HG03342 (cell line): ENCODE results near the gene SLA2.
"Not testable (repeated sequence)": the region's sequence is repeated elsewhere in the genome, so short reads cannot be mapped to it uniquely, and the experiment has no call there.

Experiments
- ATAC-seq: cut with Tn5 transposase; IDR thresholded peaks from one replicate; pipeline ENCODE4 v1.9.1; 2021; ENCODE audit warnings: mild to moderate bottlenecking, moderate library complexity; ENCODE audit not compliant: unreplicated experiment

SLA2 gene

DNA sequence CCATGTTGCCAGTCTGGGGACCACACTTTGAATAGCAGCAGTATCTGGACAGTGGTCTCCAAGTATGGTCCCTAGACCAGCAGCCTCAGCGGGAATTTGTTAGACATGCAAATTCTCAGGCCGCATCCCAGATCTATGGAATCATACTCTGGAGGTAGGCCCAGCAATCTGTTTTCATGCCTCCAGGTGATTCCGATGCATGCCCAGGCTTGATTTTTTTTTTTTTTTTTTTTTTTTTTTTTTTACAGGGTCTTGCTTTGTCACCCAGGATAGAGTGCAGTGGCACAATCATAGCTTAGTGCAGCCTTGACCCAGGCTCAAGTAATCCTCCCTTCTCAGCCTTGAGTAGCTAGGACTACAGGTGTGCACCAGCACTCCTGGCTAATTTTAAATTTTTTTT, 682 bp upstream of the SLA2 start:
- ATAC-seq: no peak

DNA sequence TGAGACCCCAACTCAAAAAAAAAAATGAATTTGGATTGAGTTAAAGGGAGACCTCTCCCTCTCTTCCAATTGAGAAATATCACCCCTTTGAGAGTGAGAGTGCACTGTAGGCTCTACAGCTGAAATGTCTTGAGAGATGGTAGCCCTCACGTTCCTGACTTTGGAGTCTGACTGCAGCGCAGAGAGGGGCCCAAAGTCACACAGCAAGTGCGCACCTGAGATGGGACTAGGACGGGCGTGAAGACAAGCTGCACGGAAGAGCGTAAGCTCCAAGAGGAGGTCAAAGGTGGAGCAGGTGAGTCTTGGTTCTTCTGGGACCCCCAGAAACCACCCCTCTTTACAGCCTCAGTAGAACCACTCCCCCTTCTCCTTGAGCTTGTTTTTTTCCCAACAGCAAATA, 643 bp downstream of the SLA2 start:
- no peak for ATAC-seq

DNA sequence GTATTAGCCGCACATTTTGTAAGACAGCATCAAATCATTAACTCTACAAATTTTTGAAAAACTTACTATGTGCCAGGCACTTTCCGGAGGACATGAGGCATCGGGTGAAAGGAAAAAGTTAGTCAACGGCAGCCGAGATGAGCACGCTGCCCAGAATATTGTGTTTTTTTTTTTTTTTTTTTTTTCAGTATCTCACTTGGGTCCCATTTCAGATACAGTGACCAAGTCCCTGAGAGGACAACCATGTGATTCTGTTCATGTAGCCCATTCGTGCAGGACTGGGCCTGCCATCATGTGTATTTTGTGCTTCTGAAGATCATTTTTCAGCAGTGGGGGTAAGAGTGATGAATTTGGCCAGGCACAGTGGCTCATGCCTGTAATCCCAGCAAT, 1.3 kb downstream of the SLA2 start:
- no peak for ATAC-seq

DNA sequence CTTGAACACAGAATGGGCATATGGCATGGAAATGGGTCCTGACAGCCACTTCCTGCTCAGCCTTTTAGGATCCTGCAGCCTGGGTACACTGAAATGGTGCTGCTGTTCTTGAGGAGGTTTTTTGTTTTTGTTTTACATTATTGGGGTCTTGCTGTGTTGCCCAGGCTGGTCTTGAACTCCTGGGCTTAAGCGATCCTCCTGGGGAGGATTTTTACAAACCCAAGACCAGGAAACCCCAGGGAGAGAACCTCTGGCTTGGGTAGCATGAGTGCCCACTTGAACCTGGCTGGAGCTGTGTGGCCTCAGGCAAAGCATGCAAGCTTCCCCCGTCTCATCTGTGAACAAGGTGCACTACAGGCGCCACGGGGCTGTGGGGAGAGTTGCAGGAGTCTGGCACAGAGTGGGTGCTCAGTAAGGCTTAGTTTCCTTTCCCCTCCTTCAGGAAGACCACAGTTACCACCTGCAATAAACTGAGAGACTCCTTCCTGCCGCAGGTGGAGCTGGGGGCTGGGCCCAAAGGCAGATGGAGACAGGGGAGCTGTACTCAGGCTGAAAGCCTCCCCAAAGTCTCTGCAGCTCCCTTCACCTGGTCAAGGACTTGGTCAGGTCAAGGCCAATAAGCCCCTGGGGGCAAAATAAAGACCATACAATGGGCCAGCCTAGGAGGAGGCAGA, 1.8 kb downstream of the SLA2 start:
- ATAC-seq: no peak

DNA sequence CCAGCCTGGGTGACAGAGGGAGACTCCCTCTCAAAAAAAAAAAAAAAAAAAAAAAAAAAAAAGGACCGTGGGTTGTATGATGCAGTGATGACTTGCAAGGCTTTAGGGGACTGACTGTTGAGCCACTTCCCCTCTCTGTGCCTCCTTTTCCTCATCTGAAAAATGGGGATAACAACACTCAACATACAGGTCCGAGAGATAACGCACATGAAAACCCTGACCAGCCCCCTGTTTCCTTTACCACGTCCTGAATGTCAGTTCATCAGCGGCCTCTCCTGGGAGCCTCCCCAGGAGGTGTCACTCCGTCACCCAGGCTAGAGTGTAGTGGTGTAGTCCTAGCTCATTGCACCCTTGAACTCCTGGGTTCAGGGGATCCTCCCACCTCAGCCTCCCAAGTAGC, 3.9 kb downstream of the SLA2 start:
- ATAC-seq: no peak

DNA sequence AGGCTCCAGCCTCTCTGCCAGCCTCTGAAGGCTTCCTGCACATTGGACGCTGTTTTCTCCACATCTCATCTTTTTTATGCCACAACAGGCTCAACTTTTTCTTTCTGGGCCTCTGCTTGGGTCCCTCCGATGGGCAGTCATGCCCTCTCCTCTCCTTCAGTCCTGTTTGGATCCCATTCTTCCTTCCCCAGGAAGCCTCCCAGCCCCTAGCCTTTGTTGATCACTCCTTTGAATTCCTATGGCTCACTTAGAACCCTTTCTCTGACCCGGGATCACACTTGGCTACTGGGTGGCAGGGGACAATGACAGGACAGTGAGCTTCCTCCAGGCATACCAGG, 4.5 kb downstream of the SLA2 start:
- ATAC-seq: no peak

DNA sequence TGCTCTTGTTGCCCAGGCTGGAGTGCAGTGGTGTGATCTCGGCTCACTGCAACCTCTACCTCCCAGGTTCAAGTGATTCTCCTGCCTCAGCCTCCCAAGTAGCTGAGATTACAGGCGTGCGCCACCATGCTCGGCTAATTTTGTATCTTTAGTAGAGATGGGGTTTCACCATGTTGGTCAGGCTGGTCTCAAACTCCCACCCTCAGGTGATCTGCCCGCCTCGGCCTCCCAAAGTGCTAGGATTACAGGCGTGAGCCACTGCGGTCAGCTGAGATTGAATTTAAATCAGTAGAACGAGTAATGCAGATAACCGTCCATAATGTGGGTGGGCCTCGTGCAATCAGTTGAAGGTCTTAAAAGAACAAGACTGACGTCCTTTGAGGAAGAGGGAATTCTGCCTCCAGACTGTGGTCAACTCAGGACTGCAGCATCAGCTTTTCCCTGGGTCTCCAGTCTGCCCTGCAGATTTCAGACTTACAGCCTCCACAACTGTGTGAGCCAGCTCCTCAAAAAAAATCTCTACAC, 7.1 kb downstream of the SLA2 start:
- not testable (repeated sequence) for ATAC-seq

DNA sequence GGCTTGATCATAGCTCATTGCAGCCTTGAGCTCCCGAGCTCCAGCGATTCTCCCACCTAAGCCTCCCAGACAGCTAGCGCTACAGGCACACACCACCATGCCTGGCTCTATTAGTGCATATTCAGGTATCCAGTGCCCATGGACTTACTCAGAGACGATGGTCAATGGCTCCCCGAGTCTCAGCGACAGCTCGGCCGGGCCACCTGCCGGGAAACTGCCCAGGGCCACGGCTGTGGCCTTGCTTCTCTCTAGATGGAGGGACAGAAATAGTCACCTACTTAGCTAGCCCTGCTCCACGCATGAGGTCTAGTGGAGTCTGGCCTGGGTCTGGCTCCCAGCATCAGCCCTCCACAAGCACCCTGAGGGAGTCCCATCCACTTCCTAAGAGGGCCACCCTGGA, 11.7 kb downstream of the SLA2 start:
- no peak for ATAC-seq

DNA sequence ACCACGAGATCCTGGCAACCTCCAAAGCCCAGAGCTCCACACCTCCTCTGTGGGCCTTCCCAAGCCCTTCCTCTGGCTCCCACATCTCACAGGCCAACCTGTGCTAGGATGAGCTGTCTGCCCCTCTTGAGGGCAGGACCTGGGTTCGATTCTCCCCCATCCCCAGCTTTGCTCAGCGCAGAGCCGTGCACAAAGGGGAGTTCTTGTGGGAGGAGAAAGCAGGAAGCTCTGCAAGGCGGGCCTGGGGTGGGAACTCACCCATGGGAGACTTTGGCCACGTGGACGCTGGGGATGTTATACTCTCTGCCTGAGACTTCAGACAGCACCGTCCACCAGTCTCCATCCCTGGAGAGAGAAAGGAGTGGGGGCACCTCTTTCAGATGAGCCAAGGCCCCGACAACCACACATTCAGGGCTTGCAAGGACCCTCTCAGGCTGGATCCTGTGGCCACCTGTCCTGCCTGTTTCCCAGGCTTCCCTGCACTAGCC, 12.7 kb downstream of the SLA2 start:
- no peak for ATAC-seq

DNA sequence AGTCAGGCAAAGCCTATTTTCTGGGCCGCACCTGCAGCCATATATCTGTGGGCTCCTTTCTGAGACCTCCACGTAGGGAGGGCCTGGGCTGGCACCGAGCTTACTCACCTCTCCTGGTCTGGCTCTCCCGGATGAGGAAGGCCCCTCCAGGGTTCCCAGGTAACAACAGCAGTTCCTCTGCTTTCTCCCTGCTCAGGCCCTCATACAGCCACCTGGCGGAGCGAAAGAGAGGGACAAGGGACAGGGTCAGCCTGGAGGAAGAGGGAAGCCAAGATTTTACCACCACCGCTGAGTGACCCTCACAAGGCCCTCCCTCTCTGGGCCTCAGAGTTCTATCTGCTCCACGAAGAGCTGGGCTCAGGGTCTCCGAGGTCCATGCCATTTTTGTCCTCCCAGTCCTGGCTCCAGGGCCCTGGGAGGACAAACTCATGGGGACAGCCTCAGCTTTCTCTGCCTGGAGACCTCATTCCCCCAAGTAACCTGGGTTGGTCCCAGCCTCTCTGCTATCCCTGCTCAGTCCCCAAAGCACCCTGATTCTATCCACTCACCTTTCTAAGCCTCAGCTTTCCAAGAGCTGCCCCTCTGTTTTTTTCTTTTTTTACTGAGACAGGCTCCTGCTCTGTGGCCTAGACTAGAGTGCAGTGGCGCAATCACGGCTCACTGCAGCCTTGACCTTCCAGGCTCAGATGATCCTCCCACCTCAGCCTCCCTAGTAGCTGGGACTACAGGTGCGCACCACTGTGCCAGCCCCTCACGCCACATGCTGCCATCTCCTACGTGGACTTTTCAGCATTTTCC, 13.3 kb downstream of the SLA2 start:
- ATAC-seq: no peak

DNA sequence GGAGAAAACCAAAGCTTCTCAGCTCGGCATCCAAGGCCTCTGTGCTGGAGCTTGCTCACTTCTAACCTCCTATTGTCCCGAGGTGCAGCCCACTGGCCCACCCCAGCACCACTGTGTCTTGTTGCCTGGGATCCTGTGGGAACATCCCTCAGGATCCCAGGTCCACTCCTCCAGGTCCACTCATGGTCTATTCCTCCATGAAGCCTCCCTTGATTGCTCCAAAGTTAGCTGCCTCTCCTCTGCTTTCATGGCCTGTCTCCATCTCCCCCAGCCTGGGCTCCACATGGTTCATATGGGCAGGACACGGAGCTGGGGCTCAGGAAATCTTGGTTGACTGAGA, 13.9 kb downstream of the SLA2 start:
- no peak for ATAC-seq

DNA sequence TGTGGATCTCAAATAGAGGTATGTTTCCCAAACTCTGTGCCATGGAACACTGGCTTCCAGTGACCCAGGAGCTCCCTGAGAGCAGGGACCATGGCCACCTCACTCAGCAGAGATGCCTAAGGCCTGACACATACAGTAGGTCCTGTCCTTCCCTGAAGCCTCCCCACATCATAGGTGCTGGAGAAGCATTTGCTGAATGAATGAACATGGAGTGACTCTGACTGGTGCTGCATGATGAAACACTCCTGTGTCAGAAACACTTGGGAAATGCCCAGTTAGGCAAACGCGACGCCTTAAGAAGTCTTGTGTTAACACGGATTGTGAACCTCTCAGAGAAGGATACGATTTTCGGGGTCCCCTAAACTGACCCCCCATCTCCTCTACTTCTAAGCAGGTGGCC, 14.3 kb downstream of the SLA2 start:
- ATAC-seq: no peak

DNA sequence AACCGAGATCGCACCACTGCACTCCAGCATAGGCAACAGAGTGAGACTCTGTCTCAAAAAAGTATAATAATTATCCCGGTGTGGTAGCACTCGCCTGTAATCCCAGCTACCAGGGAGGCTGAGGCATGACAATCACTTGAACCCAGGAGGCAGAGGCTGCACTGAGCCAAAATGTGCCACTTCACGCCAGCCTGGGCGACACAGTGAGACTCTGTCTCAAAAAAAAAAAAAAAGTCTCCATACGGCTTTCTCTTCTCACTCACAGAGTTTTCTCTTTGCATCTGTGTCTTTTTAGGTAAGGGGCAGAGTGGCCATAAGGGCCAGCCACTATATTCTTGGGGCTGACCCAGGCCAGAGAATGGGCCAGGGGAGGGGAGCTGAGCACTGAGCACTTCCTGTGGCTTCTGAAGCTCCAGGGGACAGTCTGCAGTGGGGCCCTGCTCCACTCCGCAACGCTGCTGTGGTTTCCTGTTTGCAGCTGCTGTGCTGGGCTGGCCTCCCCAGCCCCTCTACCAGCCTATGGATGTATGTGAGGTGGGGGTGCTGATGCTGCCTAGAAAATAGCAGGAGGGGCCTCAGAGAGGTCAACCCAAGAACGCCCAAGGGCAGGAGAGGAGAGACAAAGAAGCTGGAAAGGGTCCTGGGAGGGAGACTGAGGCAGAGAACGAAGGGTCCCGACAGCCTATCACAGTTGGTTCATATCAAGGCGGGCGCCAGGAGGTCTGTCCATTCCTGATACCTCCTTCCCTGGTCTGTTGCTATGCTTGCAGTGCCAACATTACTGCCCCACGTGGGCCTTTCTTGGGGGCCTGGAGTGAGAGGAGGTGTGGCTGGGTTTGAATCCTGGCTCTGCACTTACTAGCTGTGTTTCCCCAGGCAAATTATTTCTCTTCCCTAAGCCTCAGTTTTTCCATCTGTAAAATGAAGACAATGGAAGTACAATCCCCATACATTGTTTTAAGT, 16.0 kb downstream of the SLA2 start:
- ATAC-seq: peak; percentile 69

DNA sequence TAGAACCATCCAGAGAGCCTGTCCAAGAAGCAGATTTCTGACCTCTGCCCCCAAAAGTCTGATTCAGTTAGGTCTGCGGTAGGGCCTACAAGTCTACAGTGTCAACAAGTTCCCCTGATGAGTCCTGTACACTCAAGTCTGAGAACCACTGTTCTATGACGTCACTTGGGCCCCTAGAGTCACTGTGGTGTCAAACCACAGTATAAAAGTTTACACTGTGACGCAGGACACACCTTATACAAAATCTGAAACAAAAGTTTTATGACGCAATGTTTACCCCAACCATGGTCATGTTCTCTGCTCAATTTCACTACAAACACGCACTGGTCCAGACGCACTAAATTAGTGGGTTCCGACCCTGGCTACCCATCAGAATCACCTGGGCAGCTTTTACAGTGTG, 17.9 kb downstream of the SLA2 start:
- no peak for ATAC-seq

DNA sequence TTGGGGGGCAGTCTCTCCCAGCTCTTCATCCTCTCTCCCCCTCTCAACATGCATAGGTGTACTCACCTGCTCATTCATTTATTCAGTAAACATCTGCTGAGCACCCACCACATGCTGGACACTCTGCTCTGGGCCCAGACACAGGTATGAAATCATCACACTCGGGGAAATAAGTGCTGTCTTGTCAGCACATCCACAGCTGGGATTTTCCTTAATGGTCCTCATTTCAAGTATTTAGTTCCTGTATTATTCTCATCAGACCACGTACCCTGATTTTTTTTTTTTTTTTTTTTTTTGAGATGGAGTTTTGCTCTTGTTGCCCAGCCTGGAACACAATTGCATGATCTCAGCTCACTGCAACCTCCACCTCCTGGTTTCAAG, 21.1 kb downstream of the SLA2 start:
- ATAC-seq: no peak

DNA sequence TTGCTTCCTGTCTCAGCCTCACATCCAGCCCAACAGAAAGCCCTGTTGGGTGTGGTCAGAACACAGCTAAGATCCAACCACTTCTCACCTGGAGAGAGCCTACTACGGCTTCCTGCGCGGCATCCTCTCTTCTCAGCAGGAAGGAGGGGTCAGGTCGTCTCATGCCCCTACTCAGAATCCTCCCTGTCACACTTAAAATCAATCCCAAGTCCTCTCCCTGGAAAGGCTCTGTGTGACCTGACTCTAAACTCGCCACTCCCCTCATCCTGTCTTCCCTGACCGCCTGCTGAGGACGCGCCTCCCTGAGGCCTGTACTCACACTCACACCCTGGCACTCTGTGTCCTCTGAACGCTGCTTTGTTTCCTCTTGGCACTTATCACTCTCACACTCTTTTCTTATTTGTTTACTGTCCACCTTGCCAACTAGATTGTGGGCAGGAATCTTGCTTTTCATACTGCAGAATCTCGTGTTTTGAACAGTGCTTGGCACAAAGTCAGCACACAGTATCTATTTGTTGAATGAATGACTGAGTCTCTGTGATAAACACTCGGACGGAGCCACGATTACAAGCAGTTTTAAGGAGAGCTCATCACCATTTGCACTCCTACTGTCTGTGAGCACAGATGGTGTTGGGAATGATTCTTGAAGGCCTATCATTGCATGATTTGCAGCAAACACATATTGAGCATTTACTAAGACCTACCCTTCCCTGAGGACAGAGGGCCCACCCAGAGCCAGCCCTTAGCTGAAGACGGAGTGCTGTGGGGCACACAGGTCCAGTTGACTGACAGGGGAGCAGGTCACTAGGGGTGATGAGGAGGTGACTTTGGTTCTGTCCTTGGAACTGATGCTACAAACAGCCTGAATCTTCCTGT, 21.7 kb downstream of the SLA2 start:
- ATAC-seq: no peak

DNA sequence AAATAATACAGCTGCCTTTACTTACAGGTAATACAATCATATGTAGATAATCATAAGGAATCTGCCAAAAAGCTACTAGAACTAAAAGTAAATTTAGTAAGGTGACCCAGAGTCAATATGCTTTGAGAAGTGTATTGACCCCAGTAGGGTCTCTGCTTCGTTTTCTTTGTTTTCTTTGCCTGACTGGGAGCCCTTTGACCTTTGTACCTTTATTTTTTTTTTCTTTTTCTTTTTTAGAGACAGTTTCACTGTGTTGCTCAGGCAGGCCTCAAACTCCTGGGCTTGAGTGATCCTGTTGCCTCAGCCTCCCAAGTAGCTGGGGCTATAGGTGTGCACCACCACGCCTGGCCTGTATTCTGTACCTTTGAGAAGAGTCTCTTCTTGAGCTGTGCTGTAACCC, 22.6 kb downstream of the SLA2 start:
- ATAC-seq: no peak

DNA sequence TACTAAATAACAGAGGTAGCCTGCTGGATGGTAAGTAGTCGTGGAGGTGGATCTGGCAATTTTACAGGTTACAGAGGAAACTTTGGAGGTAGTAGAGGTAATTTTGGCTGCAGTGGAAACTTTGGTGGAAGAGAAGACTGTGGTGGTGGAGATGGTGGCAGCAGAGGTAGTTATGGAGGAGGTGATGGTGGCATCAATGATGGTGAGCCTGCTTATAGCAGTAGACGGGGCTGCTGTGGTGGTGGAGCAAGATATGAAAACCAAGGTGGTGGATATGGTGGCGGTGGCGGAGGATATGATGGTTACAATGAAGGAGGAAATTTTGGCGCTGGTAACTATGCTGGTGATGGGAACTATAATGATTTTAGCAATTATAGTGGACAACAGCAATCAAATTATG, 25.1 kb downstream of the SLA2 start:
- no peak for ATAC-seq

DNA sequence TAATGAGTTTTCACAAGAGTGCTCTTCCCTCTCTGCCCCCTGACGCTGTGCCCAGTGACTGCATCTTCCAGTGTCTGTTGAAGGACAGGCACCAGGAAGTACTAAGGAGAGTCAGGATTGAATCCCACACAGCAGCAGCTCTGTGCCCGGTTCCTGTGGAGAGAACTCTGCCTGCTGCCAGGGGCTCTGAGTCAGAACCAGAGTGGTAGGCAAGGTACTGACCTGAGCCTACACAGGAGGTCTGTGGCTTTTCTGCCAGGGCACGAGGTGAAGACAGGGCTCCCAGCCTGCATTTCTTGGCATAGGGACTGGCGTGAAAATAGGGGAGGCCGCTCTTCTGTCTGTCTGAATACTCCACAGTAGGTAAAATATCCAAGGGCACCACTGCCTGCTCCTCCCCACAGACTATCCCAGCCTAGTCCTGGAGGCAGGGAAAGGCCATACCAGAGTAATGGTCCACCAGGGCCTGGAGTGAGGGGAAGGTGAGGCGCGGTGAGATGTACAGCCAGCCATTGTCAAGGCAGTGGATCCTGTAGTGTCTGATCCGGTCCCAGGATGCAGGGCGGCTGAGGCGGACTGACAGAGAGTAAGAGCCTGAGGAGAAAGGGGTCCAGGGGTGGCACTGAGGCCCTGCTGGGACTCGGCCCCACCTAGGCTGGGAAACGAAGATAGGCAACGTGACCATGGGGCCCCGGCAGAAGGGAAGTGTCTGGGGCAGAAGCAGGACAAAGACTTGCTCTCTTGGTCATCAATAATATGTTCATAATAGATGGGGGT, 31.0 kb downstream of the SLA2 start:
- ATAC-seq: no peak

DNA sequence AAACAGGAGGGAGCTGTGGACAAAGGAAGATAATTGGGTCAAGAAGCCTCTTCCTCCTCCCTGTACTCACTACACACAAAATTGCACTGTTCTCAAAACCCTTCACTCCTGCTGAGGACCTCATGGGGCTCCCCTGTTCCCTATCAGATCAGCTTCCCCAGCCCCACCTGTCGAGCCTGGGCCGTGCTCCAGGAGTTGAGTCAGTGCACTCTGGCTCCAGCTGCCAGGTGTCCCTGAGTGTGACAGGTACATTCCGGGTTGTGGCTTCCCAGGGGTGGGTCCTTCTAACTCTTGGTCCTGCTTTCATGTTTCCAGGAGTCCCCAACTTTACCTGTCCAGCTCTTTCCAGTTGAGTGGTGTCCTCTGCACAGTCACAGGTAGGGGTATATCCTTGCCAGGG, 32.0 kb downstream of the SLA2 start:
- ATAC-seq: no peak
